Neural cell (in vitro differentiated cells): ENCODE data around the gene CTSF. TPM values are rescaled to one million over a fixed set of nuclear protein-coding genes. Genes with fewer than 3 reads are reported as not detected.
A peak's percentile ranks its signal among the peaks of the same experiment; 100 is the strongest.

Source experiments
- H2AFZ ChIP-seq: fragments of 200-600, 300-800 bp; sonication (generic), shearing (Covaris generic); 2 replicates; pipeline ENCODE4 v1.6.0; 2014; ENCODE audit warnings: low read depth, mild to moderate bottlenecking, antibody characterized with exemption, low read length, moderate library complexity
- H3F3A ChIP-seq: fragments of 200-600 bp; shearing (Covaris generic); 2 replicates; pipeline ENCODE4 v1.6.1; 2016; ENCODE audit warnings: mild to moderate bottlenecking, moderate library complexity, mixed read lengths, antibody characterized with exemption, low read length; ENCODE audit not compliant: insufficient read depth, poor library complexity, severe bottlenecking
- H3K27ac ChIP-seq: fragments of 200-600, 300-800 bp; sonication (generic), shearing (Covaris generic); 2 replicates; pipeline ENCODE4 v1.5.1; 2014; ENCODE audit warnings: mild to moderate bottlenecking, low read length, moderate library complexity
- H3K27me3 ChIP-seq: fragments of 300-800, 200-600 bp; sonication (generic), shearing (Covaris generic); 2 replicates; pipeline ENCODE4 v1.6.0; 2014; ENCODE audit warnings: mild to moderate bottlenecking, low read depth, low read length, moderate library complexity; ENCODE audit not compliant: insufficient read depth
- H3K36me3 ChIP-seq: fragments of 300-800, 200-600 bp; sonication (generic), shearing (Covaris generic); 2 replicates; pipeline ENCODE4 v1.5.1; 2014; ENCODE audit warnings: mild to moderate bottlenecking, antibody characterized with exemption, low read length, moderate library complexity; ENCODE audit not compliant: insufficient read depth
- H3K4me2 ChIP-seq: fragments of 300-800, 200-600 bp; sonication (generic), shearing (Covaris generic); 2 replicates; pipeline ENCODE4 v1.6.0; 2014; ENCODE audit warnings: mild to moderate bottlenecking, low read length
- H3K4me3 ChIP-seq: fragments of 300-800, 200-600 bp; sonication (generic), shearing (Covaris generic); 2 replicates; pipeline ENCODE4 v1.5.1; 2014; ENCODE audit warnings: mild to moderate bottlenecking, low read length, moderate library complexity
- H3K79me2 ChIP-seq: fragments of 200-600 bp; shearing (Covaris generic); replicated peaks from 2 replicates; pipeline ENCODE4 v1.6.0; 2014; ENCODE audit warnings: mild to moderate bottlenecking, low read length, moderate library complexity; ENCODE audit not compliant: insufficient read depth
- H3K9ac ChIP-seq: fragments of 300-800, 200-600 bp; sonication (generic), shearing (Covaris generic); 2 replicates; pipeline ENCODE4 v1.6.1; 2016; ENCODE audit warnings: mild to moderate bottlenecking, low read length, mixed read lengths
- H3K9me2 ChIP-seq: fragments of 200-600 bp; shearing (Covaris generic); 2 replicates; pipeline ENCODE4 v1.6.1; 2016; ENCODE audit warnings: mild to moderate bottlenecking, low read length, mixed read lengths; ENCODE audit not compliant: insufficient read depth
- H3K9me3 ChIP-seq: fragments of 200-600, 300-800 bp; sonication (generic), shearing (Covaris generic); 2 replicates; pipeline ENCODE4 v1.6.1; 2016; ENCODE audit warnings: mild to moderate bottlenecking, mixed run types, low read length, moderate library complexity, mixed read lengths
- H4K20me1 ChIP-seq: fragments of 200-600 bp; shearing (Covaris generic); 2 replicates; pipeline ENCODE4 v1.6.1; 2016; ENCODE audit warnings: mild to moderate bottlenecking, mixed run types; ENCODE audit not compliant: insufficient read depth
- CTCF ChIP-seq: fragments of 450-650 bp; IDR thresholded peaks from 2 replicates; pipeline ENCODE4 v1.5.1; 2014; ENCODE audit warnings: antibody characterized with exemption, mild to moderate bottlenecking, moderate library complexity; ENCODE audit not compliant: poor library complexity, severe bottlenecking
- EP300 ChIP-seq: fragments of 450-650 bp; conservative IDR thresholded peaks from 2 replicates; pipeline ENCODE4 v1.6.1; 2014; ENCODE audit warnings: antibody characterized with exemption, mild to moderate bottlenecking, moderate library complexity; ENCODE audit not compliant: poor library complexity, severe bottlenecking
- EZH2 ChIP-seq: fragments of 200-600, 300-800 bp; shearing (Covaris generic), sonication (generic); IDR thresholded peaks from 2 replicates; pipeline ENCODE4 v1.6.1; 2014; ENCODE audit warnings: antibody characterized with exemption, low read length, borderline replicate concordance, mild to moderate bottlenecking; ENCODE audit not compliant: insufficient read depth, poor library complexity, severe bottlenecking
- MXI1 ChIP-seq: fragments of 450-650 bp; conservative IDR thresholded peaks from 2 replicates; pipeline ENCODE4 v1.6.1; 2014; ENCODE audit warnings: antibody characterized with exemption, mild to moderate bottlenecking; ENCODE audit not compliant: poor library complexity, severe bottlenecking
- POLR2AphosphoS5 ChIP-seq: IDR thresholded peaks from 2 replicates; pipeline ENCODE4 v1.6.1; 2012
- RAD21 ChIP-seq: fragments of 450-650 bp; conservative IDR thresholded peaks from 2 replicates; pipeline ENCODE4 v1.6.1; 2014; ENCODE audit warnings: antibody characterized with exemption, mild to moderate bottlenecking, moderate library complexity
- REST ChIP-seq: IDR thresholded peaks from 2 replicates; pipeline ENCODE4 v1.6.1; 2012; ENCODE audit warnings: borderline replicate concordance
- SMC3 ChIP-seq: fragments of 450-650 bp; conservative IDR thresholded peaks from 2 replicates; pipeline ENCODE4 v1.6.1; 2014; ENCODE audit warnings: antibody characterized with exemption, mild to moderate bottlenecking, moderate library complexity; ENCODE audit not compliant: poor library complexity
- TAF1 ChIP-seq: IDR thresholded peaks from 2 replicates; pipeline ENCODE4 v1.6.1; 2012; ENCODE audit warnings: low read depth
- polyA plus RNA-seq: library from polyadenylated mRNA; depleted of rRNA; stranded (reverse); fragments of >200 nt; gene quantifications from 2 replicates; pipeline ENCODE4 v1.2.3, GENCODE V29; 2014

The CTSF gene
- polyA plus RNA-seq, 1 donor from 2014 or later = 2.7 TPM

GRCh38 chr11:66580803-66581202 lies 12.4 kb upstream of the CTSF start:
- no peak overlapping the region for H3K27ac ChIP-seq
- no peak overlapping the region for H2AFZ ChIP-seq
- no peak overlapping the region for H3K9ac ChIP-seq
- no peaks in the 10 kb centered on the region for H3K36me3 ChIP-seq
- H3K4me3 ChIP-seq = no peak overlapping the region
- no peaks in the 10 kb centered on the region for H3K9me2 ChIP-seq
- H3F3A ChIP-seq = no peaks in the 10 kb centered on the region
- no peaks in the 10 kb centered on the region for H3K79me2 ChIP-seq
- no peak overlapping the region for H3K4me2 ChIP-seq
- no peaks in the 10 kb centered on the region for H3K27me3 ChIP-seq
- TF ChIP-seq EZH2 (no peak), REST (no peak), RAD21 (no peak), EP300 (no peak), TAF1 (no peak), CTCF (no peak)
- no peaks in the 10 kb centered on the region for H4K20me1 ChIP-seq
- no peaks in the 10 kb centered on the region for H3K9me3 ChIP-seq

GRCh38 chr11:66579017-66579606 lies 10.7 kb upstream of the CTSF start:
- Histone ChIP-seq H3K9me2 (no peaks in the 10 kb centered on the region), H3K9ac (no peak overlapping the region), H3K4me2 (no peak overlapping the region), H2AFZ (no peak overlapping the region), H3K4me3 (no peak overlapping the region), H3F3A (no peaks in the 10 kb centered on the region), H3K9me3 (no peaks in the 10 kb centered on the region), H3K79me2 (no peaks in the 10 kb centered on the region), H3K27ac (no peak overlapping the region), H4K20me1 (no peaks in the 10 kb centered on the region), H3K27me3 (no peaks in the 10 kb centered on the region), H3K36me3 (no peaks in the 10 kb centered on the region)
- no peak for TF ChIP-seq MXI1
- TF ChIP-seq SMC3 = peak; percentile 65
- no peak for TF ChIP-seq REST
- no peak for TF ChIP-seq EZH2
- TF ChIP-seq RAD21 = peak; percentile 56
- no peak for TF ChIP-seq TAF1
- no peak for TF ChIP-seq EP300
- peak; percentile 66 for TF ChIP-seq CTCF
- TF ChIP-seq POLR2AphosphoS5 = no peak
